NT2/D1 (cell line): Measurements from ENCODE around the gene POMT2.

Experiments
- SUZ12 ChIP-seq: IDR thresholded peaks from 2 replicates; pipeline ENCODE4 v1.6.1; 2011; ENCODE audit not compliant: insufficient read length, insufficient read depth; ENCODE audit errors: extremely low read depth
- YY1 ChIP-seq: IDR thresholded peaks from 2 replicates; pipeline ENCODE4 v1.6.1; 2011; ENCODE audit not compliant: insufficient read length, insufficient read depth

DNA sequence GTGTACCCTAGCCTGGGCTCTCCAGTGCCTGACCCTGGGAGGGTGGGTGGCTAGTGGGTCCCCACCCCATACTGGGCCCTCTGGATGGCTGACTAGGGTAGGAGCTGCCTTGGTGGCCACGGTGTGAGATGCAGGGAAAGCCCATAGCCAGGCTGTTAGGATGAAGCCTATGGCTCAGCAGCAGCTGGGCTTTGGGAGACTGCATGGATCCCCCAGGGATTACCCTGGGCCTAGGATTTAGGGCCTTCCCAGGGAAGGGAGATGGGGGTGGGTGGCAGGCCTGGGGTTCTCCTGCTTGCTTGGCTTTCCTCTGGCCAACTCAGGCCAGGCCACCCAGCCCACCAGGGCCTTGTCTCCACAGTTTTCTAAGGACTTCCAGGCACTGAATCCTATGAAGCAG, 6.4 kb upstream of the POMT2 start:
- TF ChIP-seq YY1 (no peak), SUZ12 (no peak)
